Measurements from ENCODE around the gene KLHL8. TPM values are rescaled to one million over a fixed set of nuclear protein-coding genes. Genes with fewer than 3 reads are reported as not detected.

KLHL8 gene
- total RNA-seq, 1 donor: 10.1 TPM

DNA sequence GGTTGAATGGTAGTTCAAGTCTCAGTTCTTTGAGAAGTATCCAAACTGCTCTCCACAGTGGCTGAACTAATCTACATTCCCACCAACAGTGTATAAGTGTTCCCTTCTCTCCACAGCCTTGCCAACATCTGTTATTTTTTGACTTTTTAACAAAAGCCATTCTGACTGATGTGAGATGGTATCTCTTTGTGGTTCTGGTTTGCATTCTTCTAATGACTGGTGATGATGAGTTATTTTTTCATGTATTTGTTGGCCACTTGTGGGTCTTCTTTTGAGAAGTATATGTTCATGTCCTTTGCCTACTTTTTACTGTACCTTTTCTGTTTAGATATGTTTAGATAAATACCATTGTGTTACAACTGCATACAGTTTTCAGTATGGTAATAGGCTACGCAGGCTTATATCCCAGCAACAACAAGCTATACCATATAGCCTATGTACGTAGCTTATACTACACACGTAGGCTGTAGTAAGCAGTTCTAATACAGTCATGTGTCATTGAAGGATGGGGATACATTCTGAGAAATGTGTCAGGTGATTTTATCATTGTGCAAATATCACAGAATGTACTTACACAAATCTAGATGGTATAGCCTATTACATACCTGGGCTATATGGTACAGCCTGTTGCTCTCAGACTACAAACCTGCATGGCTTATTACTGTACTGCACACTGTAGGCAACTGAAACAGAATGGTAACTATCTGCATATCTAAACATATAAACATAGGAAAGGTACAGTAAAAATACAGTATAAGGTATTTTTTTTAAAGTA, 28.1 kb downstream of the KLHL8 start:
- no peak for DNase-seq (ENCODE audit: low read depth)

DNA sequence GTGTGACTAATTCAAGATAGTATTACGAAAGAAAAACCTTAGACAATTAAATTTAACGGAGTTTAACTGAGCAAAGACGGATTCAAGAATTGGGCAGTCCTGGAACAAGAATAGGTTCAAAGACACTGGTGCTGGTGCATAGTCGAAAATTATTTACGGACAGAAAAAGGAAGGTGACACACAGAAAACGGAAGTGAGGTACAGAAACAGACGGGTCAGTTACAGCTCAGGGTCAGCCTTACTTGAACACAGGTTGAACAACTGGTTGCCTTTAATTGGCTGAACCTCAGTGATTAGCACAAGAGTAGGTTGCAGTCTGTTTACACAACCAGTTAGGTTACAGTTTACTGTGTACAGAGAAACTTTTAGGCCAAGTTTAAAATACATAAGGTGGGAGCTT, 31.5 kb downstream of the KLHL8 start:
- no peak overlapping the region for H3K4me3 ChIP-seq (ENCODE audit: low read depth, low read length)
- TF ChIP-seq, protein P1, sequence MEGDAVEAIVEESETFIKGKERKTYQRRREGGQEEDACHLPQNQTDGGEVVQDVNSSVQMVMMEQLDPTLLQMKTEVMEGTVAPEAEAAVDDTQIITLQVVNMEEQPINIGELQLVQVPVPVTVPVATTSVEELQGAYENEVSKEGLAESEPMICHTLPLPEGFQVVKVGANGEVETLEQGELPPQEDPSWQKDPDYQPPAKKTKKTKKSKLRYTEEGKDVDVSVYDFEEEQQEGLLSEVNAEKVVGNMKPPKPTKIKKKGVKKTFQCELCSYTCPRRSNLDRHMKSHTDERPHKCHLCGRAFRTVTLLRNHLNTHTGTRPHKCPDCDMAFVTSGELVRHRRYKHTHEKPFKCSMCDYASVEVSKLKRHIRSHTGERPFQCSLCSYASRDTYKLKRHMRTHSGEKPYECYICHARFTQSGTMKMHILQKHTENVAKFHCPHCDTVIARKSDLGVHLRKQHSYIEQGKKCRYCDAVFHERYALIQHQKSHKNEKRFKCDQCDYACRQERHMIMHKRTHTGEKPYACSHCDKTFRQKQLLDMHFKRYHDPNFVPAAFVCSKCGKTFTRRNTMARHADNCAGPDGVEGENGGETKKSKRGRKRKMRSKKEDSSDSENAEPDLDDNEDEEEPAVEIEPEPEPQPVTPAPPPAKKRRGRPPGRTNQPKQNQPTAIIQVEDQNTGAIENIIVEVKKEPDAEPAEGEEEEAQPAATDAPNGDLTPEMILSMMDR (IDR thresholded peaks at IDR 0.05; ENCODE audit: insufficient read depth, low read length): no peak
- DNase-seq (ENCODE audit: low read depth): no peak

More for the DNA sequence above, 28.1 kb downstream of the KLHL8 start:
- TF ChIP-seq, protein P1 (IDR thresholded peaks at IDR 0.05; ENCODE audit: insufficient read depth, low read length): no peak
- H3K4me3 ChIP-seq (ENCODE audit: low read depth, low read length): no peak overlapping the region

DNA sequence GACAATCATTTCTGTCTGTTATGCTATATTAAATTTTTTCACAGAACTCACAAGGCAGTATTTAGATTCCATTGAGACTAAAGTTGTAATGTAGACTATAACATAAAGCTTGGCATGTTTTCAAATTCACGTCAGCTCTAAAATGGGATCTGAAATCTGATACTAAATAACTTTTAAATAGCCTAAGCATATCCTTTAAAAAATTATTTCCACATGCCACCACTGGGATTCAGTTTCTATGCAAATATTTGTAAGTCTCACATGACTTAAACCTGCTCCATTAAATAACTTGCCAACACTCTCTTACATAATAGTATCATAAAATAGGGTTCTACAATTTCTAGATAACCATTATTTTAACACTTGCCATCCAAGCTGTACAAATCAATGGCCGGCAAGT, 32.4 kb downstream of the KLHL8 start:
- TF ChIP-seq, protein P1 (IDR thresholded peaks at IDR 0.05; ENCODE audit: insufficient read depth, low read length): no peak
- peak; percentile 20 for DNase-seq (ENCODE audit: low read depth)
- H3K4me3 ChIP-seq (ENCODE audit: low read depth, low read length): no peak overlapping the region

DNA sequence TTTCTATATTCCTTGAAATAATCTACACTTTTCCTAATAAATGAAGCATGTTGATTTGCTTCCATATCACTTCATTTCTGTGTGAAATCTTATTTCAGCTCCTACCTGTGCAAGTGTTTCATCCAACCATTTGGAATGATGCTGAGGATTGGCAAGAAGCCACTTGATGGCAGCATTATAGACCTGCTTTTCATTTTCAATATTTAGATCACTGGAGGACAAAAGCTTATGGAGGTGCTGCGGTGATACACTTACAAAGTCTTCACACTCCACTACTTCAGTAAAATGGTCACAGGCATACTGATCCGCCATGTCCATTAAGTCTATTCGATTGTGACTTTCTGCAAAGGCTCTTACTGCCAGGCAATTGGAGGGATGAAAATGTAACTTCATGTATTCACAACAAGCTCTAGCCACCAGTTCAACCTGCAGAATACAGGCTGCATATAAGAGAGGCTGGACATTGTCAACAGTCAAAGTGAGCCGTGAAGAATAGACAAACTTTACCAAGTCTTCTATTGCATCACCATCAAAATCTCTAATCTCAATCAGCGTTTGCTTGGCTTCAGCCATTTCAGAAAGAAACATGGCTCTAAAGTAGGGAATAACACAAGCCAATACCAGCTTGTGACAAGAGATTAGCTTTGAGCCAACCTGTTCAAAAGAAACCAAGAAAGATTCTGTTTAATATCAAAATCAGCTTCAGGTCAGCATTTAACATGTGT, 35.1 kb downstream of the KLHL8 start:
- TF ChIP-seq, protein P1 (IDR thresholded peaks at IDR 0.05; ENCODE audit: insufficient read depth, low read length): no peak
- H3K4me3 ChIP-seq (ENCODE audit: low read depth, low read length): no peak overlapping the region
- no peak for DNase-seq (ENCODE audit: low read depth)

DNA sequence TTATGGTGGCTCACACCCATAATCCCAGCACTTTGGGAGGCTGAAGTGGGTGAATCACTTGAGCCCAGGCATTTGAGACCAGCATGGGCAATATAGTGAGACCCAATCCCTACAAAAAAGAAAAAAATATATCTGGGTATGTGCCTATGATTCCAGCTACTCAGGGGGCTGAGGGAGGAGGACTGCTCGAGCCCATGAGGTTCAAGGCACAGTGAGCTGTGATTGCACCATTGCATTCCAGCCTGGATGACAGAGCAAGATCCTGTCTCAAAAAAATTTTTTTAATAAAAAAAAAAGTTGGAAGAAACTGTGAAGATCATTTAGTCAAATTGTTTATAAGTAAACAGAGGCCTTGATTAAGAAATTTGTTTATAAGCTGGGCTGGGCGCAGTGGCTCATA, 39.7 kb downstream of the KLHL8 start:
- TF ChIP-seq, protein P1 (IDR thresholded peaks at IDR 0.05; ENCODE audit: insufficient read depth, low read length): no peak
- H3K4me3 ChIP-seq (ENCODE audit: low read depth, low read length): no peak overlapping the region
- DNase-seq (ENCODE audit: low read depth): peak; percentile 4

DNA sequence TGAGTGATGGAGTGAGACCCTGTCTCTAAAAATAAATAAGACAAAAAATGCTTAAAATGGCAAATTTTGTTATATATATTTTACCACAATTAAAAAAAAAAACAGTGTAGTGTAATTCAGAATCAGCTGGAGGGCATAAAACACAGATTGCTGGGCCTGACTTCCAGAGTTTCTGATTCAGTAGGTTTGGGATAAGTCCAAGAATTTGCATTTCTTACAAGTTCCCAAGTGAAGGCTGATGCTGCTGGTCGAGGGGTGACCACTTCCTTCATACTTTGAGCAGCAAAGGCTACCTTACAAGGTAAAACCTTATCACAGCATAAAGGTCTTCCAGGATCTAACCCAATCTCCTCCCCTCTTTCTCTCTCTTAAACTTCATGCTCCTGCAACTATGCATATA, 40.7 kb downstream of the KLHL8 start:
- TF ChIP-seq, protein P1 (IDR thresholded peaks at IDR 0.05; ENCODE audit: insufficient read depth, low read length): no peak
- DNase-seq (ENCODE audit: low read depth): peak; percentile 27
- no peak overlapping the region for H3K4me3 ChIP-seq (ENCODE audit: low read depth, low read length)
